HG02973 (cell line): Measurements from ENCODE around the gene ADRB2.

Source experiments
- ATAC-seq: cut with Tn5 transposase; IDR thresholded peaks from one replicate; pipeline ENCODE4 v1.9.1; 2021; ENCODE audit warnings: moderate library complexity; ENCODE audit not compliant: unreplicated experiment

ADRB2 gene

DNA sequence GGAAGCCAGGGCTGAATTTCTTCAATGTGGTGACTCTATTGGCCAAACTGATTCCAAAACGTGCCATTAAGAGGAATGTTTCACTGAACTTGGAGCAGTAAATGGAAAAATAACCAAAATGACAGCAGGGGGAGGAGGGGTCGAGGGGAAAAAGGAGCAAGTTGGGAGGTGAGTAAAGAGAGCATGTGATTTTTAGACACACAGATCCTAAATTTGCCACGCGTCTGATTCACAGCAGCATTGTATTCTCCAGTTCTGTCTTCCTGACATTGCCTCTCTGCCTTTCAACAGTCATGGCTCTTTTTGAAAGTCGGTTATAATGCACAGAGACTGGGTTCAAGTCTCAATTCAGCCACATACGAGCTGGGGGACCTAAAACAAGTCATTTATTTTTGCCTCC lies 22.0 kb upstream of the ADRB2 start:
- ATAC-seq = no peak

DNA sequence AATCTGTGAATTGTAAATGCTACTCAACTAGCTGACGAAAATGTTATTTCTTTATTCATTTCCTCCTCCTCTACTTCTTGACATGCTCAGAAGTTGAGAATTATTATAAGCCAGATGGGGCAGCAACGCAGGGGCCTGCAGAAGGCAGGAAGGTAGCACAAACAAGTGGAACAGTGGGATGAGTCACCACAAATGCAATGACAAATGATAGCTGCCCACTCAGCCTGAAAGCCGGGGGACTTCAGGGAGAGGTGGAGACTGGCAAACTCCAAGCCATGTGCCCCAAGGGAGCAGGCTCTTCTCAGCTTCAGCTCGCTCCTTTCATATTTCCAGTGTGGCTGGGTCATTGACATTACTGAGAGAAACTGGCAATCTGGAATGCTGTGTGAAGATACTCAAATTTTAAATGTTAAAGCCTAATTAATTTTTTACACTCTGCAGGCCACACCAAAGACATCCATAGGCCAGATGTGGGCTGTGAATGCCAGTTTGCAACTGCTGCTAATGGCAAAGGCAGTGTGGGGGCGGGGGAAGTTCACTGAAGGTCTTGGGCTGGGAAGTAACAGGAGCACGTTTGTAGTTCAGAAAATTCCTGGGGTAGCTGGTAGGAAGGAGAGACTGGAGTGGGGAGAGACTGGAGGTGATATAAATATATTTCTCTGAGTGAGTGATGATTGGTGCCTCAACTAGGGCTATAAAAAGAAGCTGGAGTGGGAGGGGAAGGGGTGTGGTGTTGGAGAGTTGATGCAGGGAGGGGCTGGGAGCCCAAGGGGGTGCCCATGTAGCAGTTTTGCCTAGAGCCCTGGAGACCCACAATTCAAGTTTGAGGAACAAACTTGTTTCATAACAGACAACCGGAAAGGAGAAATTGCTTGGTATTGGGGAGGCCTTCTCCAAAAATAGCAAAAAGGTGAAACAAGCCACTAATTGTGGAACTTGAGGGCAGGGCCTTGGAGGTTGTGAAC lies 20.8 kb upstream of the ADRB2 start:
- ATAC-seq = no peak

DNA sequence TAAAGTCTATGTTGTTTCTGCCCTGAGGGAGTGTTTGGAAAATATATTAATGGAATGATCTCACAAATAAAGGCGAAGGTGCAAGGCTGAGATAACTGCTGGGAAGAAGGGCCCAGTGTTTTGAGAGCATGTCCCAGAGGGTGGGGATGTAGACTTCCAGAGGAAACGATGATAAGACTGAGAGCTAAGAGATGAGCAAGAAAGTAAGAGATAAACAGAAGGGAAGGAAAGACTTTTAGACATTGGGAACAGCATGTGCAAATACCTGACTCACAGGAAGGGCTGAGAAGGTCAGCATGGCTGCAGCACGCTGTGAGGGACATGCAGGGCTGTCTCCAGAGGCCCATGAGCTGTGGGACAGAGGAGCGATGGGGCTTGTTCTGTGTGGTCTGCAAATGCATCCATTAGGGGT lies 19.9 kb upstream of the ADRB2 start:
- ATAC-seq = no peak

DNA sequence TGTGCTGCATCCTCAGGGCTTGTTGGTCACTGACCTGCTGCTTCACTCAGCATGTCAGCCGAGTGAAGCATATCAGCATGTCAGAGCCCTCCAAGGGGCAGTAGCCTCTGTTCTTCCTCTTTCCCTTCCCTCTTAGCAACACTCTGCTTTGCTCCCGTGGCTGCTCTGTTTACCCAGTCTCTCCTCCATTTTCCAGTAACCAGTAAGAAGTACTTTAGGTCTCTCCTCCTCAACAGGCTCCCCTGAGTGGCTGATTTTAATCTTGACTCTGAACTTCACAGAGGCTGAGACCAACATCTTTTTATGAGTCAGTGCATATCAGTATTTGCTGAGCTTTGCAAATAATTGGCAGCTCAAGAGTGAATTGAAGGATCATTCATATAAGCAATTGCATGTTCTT lies 18.6 kb upstream of the ADRB2 start:
- ATAC-seq = peak; percentile 20

DNA sequence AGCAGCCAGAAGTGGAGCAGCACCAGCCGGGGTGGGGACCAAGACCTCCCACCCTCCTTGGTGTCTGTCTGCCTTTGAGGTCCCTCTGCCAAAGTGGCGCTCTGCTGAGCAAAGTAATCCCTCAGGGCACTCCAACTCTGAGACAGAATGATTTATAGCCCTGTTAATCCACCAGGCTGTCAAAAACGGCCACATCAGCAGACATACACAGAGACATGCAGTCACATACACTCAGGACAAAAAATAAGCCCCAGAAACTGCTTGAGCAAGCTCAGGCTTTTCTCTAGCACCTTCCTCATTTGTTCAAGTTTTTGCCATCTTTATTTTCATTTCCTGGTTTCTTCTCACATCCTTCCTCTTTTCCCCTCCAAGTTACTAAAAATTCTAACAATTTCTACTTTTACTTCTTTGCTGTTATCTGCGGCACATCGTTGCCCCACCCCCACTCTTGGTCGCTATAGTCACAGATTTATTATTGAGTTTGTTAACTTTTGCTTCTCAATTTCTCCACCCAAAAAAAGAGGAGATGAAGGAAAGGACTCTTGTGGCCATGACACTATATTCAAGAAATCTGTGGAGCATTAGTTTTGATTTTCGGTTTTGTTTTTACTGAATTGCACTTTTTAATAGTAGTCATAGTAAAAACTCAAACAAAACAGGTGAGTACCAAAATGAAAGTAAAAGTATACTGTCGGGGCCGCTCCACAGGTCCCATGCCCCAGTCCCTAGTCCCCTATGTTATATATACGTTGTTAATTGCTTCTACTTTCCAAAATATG lies 17.4 kb upstream of the ADRB2 start:
- ATAC-seq = peak; percentile 78

DNA sequence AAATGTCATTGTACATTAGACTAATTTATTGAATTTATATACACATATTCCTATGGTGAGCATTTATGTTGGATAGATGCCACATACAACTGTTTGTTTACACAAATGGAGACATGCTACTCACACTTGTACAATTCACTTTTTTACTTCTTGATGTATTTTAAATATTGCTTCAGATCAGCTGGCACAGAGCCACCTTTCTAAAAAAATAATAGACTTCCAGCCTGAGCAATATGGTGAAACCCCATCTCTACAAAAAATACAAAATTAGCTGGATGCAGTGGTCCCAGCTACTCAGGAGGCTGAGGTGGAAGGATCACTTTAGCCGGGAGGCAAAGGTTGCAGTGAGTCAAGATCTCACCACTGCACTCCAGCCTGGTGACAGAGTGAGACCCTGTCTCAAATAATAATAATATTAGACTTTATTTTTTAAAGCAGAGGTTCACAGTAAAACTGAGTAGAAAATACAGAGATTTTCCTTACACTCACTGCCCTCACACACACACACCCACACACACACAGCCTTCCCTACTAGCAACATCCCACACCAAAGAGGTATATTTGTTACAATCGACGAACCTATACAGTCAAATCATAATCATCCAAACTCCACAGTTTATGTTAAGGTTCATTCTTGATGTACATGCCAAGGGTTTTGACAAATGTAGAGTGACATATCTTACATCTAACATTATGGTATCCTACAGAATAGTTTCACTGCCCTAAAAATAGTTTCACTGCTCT lies 16.5 kb upstream of the ADRB2 start:
- ATAC-seq = no peak

DNA sequence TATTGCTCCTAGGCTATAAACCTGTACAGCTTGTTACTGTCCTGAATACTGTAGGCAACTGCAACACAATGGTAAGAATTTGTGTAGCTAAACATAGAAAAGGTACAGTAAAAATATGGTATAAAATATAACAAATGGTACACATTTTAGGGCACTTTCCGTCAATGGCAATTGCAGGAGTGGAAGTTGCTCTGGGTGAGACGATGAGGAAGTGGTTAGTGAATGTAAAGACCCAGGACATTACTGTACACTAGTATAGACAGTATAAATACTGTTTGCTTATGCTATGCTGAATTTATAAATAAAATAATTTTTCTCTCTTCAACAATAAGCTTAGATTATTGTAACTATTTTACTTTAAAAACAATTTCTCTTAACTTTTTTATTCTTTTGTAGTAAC lies 15.6 kb upstream of the ADRB2 start:
- ATAC-seq = no peak

DNA sequence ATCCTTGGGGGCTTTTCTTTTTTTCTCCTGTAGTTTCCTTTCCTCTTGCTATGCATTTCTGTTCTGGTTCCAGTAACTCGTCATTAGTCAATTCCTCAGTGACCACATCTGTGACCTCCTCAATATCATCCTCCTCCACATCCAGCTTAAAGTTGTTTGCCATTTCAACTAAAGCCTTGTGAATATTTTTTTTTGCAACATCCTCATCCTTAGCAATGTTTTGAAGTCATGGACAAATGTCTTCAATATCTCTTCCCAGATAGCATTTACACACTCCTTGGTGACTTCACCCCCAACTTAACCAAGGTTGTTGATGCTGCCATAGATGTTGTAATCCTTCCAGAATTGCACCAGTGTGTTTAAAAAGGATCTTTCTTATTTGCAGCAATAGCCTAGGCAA lies 14.7 kb upstream of the ADRB2 start:
- ATAC-seq = no peak

DNA sequence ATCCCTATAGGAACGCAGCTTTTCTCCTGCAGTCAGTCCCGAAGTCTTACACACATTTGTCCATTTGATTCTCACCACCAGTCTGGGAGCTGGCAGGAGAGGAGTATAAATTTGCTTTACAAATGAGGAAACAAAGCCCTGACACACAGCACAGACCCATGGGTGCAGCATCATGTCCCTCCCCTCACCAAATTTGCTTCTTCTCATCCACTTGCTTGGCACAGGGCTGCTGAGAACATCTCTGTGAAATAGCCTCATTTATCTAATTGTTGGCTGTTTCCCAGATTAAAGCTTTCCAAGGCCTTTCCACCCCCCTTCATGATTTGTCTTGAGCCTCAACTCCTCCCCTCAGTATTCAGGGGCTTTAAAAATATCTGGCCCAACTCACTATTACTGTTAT lies 11.3 kb upstream of the ADRB2 start:
- ATAC-seq = no peak

DNA sequence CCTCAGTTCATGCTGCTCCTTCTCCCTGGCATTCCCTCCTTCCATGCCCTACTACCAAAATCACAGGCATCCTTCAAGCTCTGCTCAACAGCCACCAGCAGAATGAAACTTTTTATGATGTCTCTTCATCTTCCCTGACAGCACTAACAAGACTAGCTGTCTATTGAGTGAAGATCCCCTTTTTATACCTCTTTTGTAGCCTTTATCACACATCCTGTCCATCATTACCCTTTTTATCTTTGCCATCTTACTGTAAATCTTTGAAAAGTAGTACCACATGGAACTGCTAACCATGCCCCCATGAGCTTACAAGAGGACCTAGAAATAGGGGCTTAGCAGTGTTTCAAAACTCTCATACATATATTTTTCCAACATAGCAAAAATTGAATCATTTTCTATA lies 10.8 kb upstream of the ADRB2 start:
- no peak for ATAC-seq

DNA sequence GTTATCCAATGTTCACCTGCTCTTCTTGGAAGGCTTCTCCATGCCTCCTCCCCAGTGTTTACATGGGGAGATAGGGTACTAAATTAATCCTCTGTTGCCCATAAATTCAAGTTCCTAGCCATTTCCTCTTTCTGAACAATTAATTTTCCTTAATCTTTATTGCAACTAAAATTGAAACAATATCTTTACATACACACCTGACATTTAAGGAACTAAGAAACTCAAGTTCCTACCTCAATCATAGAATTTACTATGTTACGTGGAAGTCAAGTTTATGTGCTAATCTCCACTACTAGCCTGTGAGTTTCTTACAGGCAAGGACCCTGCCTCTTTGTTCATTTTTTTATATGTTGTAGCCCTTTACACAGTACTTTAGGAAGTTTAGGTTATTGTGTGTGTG lies 10.1 kb upstream of the ADRB2 start:
- peak; percentile 48 for ATAC-seq

DNA sequence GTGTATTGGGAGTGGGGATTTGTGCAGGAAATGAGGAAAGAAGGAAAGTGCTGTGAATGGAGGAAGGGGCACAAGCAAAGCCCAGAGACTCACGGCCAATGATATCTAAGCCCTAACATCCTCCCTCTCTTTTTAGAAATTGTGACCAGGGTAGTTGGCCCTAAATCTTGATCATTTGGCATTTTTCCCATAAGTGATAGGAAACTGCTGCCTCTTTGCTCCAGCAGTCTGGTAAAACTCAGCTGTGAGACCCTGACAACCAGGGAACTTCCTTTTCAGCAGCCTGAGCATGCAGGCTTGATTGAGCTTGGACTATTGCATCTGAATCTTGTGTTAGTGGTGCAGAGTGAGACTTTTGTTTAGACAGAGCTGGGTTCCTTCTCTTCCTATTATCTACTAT lies 9.6 kb upstream of the ADRB2 start:
- ATAC-seq = no peak

DNA sequence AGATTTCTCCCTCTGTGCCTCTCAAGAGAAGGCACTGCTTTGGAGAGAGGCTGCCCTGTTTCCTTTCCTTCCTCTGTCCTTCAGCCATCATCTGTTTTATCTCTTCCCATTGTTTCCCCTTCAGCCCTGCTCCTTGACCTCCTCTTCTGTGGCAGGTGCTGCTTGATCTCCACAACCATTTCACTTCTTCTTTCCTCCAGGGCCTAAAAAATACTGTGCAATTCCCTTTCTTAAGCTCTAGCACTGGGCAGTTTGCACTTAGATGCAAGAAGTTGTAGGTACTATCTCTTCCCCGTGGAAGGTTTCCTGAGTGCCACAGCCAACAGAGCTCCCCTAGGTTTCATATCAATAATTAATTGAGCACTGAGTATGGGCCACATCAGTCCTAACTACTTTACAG lies 8.8 kb upstream of the ADRB2 start:
- no peak for ATAC-seq

DNA sequence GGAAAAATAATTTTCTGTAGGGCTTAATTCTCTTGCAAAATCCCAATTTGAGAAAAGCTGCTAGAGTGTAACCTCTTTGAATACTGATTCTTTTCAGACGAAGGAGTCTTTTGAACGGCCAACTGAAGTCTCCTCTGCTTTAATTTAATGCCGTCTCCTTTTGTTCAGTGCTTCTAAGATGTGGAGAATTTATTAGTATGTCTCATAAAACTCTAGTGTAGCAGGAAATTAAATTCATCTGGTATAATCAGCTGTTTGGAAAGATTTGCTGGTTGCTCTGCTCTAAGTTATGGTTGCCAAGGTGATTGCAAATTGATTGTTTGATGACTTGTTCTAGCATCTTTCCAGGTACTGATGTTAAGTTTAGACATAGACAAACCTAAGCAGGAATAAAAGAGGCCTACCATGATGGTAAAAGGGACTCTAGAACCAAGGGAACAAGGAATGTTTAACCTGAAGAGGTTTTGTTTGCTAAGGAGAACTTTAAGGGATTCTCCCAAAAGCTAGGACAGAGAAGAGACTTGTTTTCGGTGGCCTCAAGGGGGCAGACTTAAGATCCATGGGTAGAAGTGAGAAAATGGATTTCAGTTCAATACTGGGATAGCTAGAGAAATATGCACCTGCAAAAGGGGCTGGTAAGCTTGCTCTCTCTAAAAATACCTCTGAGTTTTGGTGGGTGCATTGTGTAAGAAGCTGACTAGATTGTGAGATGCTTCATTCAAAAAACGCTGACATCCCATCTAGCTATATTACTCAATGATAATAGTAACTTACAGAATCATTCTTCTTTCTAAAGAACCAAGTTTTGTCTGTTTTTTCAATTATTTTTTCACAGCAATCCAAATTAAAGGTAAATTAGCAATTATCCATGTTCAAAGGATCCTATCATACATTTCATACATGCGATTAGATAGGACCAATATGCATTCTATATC lies 5.7 kb upstream of the ADRB2 start:
- peak; percentile 48 for ATAC-seq

DNA sequence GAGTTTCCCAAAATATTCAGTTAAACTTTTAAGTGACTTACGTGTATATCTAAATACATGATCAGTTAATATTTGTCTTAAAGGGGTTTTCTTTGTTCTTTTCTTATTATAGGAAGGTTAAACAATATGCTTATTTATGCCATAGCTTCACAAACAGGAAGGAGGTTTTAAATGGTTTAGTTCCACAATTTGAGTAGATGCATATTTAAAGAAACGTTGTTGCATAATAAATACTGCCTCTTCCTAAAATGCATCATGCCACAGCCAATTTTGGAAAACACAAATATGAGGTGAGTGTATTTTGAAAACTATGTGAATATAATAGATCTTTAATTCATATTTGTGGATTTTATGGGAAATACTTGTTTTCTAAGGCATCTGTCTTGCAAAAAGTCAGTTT lies 2.5 kb upstream of the ADRB2 start:
- ATAC-seq = no peak

DNA sequence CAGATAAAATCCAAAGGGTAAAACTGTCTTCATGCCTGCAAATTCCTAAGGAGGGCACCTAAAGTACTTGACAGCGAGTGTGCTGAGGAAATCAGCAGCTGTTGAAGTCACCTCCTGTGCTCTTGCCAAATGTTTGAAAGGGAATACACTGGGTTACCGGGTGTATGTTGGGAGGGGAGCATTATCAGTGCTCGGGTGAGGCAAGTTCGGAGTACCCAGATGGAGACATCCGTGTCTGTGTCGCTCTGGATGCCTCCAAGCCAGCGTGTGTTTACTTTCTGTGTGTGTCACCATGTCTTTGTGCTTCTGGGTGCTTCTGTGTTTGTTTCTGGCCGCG lies 727 bp upstream of the ADRB2 start:
- peak; percentile 8 for ATAC-seq

DNA sequence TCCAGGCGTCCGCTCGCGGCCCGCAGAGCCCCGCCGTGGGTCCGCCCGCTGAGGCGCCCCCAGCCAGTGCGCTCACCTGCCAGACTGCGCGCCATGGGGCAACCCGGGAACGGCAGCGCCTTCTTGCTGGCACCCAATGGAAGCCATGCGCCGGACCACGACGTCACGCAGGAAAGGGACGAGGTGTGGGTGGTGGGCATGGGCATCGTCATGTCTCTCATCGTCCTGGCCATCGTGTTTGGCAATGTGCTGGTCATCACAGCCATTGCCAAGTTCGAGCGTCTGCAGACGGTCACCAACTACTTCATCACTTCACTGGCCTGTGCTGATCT lies 294 bp downstream of the ADRB2 start:
- ATAC-seq = no peak

DNA sequence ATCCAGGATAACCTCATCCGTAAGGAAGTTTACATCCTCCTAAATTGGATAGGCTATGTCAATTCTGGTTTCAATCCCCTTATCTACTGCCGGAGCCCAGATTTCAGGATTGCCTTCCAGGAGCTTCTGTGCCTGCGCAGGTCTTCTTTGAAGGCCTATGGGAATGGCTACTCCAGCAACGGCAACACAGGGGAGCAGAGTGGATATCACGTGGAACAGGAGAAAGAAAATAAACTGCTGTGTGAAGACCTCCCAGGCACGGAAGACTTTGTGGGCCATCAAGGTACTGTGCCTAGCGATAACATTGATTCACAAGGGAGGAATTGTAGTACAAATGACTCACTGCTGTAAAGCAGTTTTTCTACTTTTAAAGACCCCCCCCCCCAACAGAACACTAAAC lies 1.3 kb downstream of the ADRB2 start:
- no peak for ATAC-seq

DNA sequence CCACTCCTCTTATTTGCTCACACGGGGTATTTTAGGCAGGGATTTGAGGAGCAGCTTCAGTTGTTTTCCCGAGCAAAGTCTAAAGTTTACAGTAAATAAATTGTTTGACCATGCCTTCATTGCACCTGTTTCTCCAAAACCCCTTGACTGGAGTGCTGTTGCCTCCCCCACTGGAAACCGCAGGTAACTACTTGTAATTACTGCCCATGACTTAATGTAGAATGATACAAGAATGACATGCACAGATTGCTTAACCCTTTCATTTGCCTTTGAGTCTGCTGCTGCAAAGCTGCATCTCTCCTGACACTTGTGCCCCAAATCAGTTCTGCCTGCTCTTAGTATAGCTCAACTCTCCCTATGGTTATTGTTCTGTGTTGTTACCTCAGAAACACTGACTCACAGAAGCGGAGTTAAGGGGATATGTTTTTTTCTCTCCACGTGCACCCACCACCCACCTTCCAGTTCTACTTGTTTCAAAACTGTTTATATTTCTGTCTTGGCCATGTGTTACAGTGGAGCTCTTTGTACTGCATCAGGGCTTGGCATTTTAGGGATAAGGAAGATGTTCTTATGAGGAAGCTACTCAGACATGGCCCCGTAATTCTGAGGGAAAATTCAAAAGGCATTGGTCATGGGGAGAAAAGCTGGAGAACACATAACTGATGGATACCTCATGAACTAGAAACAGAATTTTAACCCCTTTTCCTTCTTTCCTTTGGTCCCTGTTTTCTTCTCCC lies 2.3 kb downstream of the ADRB2 start:
- ATAC-seq = no peak

DNA sequence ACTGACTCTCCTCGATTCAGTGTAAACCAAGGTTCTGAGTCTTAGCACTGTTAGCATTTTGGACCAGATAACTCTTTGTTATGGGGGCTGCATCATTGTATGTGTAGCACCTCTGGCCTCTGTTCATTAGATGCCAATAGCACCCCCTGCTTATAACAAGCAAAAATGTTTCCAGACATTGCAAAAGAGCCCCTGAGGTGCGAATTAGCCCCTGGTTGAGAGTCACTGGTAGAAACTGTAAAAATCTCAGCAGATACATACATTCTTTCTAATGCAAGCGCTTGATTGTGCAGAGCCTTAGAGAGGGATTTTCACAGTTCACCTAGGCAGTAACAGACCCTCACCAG lies 2.8 kb downstream of the ADRB2 start:
- ATAC-seq = no peak
